Measurements from ENCODE around the gene NUDT16L1. TPM values are rescaled to one million over a fixed set of nuclear protein-coding genes. Genes with fewer than 3 reads are reported as not detected.

Gene NUDT16L1
- total RNA-seq, 1 donor from 2014 or later: 24.1 TPM

DNA sequence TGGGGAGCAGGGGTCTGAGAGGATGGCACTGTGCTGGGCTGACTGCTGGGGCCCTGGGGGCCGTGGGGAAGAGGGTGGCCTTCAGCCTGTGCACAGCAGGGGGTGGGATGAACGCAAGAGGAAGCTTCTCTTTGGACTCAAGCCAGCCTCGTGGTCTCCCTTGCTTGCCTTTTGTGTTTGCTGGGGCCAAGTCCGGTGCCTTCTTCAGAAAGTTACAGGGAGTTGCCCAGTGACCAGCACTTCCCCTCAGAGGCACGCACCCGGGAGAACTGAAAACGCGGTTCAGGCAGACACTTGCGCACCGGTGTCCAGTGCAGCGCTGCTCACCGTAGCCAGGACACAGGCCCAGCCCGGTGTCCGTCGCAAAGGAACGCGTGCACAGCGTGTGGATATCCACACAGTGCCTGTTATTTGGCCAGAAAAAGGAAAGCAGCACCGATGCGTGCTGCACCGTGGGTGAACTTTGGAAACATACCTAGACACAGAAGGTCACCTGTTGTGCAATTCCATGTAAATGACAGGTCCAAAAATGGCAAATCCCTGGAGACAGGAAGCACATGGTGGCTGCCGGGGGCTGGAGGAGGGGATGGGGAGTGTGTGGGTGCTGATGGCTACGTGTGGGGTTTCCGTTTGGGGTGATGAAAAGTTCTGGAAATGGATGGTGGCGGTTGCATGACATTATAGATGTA is 29.4 kb upstream of the NUDT16L1 start:
- DNase-seq (ENCODE audit: low read depth in 2 of 2): peak in 1 of 2 donors; percentile 52

DNA sequence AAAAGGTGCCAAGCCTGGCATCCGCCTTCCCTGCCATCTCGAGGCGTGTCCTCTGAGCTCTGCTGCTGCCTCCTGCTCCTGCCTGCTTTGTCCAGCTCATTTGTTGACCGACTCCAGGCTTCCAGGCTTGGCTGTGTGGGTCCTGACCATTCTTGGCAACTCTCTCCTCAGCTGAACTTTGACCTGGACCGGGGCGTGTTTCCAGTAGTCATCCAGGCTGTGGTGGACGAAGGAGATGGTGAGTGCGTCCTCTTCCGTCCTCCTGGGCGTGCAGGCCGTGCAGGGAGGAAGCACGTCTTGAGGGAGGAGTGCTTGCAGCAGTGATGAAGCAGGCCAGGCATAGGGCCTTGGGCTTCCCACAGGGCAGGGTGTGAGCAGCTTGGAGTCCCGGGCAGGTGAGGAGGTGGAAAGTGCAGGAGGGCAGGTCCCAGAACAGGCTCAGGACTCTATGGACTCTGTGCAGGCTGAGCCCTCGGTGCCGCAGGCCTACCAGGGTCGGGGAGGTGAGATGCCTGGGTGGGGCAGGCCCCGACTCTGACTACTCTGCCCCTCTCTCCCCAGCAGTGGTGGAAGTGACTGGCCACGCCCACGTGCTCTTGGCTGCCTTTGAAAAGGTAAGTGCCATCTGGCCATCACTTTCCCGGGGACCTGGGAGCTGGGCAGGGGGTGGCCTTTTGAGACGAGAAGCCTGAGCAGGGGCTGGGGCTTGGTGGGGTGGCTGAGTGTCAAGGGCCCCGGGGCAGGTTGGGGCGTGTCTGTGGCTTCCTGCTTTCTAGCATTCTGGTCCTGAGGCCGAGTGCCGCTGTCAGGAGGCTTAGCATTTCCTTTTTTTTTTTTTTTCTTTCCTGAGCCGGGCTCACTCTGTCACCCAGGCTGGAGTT is 28.6 kb upstream of the NUDT16L1 start:
- peak in 1 of 2 donors; percentile 26 for DNase-seq (ENCODE audit: low read depth in 2 of 2)

DNA sequence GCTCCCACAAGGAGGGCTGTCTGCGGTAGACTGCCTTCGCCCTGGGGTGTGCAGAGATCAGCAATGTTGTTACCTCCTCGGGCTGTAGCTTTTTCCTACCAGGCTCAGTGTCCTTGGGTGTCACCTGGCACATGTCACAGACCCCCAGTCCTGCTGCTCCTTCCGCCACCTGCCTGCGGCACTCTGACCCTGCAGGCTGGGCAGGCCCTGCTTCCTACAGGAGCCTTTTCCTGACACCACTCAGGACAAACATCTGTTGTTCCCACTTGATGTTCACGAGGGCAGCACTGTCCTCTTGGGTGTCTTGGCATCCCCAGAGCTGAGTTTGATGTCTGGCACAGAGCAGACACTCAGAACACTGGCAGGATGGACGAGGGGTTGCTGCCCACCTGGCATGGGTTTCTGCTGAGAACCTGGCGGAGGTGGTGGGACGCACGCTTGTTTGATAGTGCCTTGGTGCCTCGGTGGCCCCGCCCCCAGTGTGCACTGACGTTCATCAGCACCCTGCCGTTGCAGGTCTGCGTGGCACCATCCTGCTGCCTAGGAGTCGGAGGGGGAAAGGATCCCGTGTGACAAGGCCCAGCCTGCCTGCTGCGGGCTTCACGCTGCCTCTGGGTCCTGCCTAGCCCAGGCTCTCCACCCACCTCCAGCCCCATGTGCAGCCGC is 26.7 kb upstream of the NUDT16L1 start:
- DNase-seq (ENCODE audit: low read depth in 2 of 2): no peak

DNA sequence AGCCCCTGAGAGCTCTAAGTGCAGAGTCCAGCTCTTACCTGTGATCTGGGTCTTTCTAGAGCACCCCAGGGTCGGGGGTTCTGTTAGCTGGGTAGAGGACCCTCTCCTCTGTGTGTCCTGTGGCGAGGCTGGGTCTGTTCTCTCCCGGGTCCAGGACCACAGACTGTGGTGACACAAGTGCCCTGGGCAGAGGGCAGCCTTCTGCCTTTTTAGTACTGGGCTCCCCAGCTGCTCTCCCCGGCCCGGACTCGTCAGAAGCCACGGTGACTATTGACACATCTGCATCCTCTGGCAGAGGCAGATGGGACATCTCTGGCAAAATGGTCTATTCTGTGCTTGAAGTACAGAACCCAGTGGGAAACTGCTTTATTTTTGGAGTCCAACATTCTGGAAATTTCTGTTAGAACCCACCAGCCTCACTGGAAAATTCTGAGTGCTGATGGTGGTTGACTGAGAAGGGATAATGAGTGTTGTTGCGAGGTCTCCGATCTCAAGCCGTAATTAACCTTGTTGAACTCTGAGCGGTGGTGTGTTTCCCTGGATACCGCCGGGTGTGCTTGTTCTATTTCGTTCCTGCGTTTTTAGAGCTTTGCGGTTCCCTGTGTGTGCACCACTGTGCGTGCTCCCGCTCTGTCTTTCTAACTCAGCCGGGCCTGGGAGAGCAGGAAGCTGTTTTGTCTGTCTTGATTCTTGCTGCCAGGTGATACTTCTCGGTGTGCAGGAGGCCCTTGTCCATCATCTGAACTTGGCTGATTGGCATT is 26.0 kb upstream of the NUDT16L1 start:
- no peak for DNase-seq (ENCODE audit: low read depth in 2 of 2)

DNA sequence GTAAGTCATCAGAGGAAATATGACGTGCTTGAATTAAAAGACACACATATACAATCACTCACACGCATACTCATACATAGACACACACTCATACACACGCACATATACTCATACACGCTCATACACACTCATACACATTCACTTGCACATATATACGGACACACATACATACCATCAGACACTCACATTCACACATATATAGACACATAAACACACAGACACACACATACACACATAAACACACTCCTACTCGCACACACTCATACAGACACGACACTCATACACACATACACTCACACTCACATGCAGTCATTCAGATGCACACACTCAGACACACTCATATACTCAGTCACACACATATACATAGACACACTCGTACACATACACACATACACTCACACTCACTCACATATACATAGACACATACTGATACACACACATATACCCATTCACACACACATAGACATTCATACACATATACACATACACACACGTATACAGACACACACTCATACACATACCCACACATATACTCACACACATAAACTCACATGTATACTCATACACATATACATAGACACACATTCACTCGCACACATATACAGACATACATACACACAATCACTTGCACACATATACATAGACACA is 24.9 kb upstream of the NUDT16L1 start:
- no peak for DNase-seq (ENCODE audit: low read depth in 2 of 2)

DNA sequence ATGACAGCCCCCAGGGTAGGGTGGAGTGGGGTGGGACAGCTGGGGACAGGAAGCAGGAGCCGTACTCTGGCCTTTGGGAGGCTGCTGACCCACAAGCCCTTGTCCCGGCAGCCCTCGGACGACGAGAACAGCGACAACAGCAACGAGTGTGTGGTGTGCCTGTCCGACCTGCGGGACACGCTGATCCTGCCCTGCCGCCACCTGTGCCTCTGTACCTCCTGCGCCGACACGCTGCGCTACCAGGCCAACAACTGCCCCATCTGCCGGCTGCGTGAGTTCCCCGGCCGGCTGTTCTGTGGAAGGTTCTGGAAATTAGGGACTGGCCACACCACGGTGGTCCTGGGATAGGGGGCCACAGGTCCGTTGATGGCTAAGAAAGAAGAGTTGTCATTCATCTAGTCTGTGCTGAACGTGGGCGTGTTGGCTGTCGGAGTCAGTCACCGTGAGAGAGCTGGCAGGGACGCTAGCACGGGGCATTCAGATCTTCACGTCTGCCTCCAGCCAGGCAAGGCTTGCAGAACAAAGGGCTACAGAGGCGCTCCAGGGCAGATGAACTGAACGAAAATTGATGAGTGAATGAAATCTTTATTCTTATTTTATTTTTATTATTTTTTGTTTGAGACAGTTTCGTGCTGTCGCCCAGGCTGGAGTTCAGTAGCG is 19.8 kb upstream of the NUDT16L1 start:
- no peak for DNase-seq (ENCODE audit: low read depth in 2 of 2)

DNA sequence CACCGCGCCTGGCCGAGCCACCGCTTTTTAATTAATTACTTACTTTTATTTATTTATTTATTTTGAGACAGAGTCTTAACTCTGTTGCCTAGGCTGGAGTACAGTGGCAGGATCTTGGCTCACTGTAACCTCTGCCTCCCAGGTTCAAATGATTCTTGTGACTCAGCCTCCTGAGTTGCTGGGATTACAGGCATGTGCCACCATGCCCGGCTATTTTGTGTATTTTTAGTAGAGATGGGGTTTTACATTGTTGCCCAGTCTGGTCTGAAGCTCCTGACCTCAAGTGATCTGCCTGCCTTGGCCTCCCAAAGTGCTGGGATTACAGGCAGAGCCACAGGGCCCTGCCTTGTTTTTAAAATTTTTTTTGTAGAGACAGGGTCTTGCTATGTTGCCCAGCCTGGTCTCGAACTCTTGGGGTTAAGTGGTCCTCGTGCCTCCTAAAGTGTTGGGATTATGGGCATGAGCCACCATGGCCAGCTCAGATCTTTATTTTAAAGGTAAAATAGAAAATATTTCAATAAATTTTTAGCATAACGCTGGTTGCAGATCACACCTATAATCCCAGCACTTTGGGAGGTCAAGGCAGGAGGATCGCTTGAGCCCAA is 18.3 kb upstream of the NUDT16L1 start:
- DNase-seq (ENCODE audit: low read depth in 2 of 2): no peak

DNA sequence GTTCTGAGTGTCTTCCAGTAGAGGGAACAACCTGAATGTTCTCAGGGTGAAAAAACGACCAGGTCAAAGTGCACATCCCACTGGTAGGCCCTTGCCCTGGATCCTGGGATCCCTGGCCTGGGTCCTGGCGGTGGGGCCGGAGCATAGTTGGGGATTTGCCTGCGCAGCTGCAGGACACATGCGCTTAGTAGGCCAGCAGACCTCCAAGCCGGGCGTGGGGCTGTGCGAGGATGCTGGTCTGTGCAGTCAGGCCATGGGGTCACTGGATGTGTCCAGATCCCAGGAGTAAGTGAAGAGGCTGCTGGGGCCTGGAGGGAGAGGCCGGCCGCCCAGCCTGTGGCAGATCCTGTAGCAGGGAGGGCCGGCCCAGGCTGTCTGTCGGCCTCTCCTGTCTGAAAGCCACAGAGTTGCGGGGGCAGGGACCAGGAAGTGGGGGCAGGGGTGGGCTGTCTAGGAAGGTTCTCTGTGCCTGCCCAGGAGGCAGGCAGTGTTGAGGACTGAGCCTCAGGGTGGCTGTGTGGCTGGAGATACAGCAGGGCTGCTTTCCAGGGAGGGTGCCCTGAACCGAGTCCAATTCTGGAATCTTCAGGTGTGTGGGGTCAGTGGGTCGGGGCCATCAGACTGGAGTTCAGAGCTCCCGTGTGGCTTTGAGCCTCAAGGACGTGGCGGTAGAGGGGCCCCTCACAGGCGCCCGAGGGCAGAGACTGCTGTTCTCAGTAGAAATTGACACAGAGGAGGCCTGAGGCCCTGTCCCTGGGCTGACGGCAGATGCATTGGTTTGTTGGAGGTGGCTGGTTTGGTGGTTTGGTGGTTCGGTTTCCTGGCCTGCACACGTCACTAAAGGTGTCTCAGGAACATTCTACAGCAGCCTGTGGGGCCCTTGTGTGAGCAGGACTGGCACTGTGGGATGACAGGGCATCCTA is 17.2 kb upstream of the NUDT16L1 start:
- DNase-seq (ENCODE audit: low read depth in 2 of 2): no peak

DNA sequence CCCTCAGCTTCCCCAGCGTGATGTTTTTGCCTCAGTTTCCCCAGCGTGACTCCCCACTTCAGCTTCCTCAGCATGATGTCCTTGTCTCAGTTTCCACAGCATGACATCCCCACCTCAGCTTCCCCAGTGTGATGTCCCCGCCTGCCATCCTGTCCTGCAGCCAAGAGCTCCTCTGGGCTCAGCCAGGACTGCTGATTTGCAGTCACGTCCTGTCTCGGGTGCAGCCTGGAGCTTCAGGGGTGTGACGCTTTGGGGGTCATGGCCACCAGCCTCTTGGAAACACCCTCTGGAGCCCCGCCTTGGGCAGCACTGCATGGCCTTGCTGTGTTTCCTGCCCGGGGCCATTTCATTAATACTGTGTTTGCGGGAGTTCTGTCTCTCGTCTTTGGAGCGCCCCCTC is 16.5 kb upstream of the NUDT16L1 start:
- no peak for DNase-seq (ENCODE audit: low read depth in 2 of 2)

DNA sequence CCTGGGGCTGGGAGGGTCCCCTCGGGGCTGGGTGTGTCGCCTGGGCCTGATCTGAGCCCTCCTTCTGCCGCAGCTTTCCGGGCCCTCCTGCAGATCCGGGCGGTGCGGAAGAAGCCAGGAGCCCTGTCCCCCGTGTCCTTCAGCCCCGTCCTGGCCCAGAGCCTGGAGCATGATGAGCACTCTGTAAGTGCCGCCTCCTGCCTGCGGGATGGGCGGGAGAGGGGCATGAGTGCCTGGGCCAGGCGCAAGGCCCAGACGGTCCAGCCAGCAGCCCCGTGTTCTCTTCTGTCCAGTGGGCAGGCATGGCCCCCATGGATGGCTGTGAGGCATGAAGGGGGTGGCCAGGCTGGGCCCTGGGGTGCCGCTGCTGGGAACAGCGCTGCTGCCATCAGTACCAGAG is 16.0 kb upstream of the NUDT16L1 start:
- no peak for DNase-seq (ENCODE audit: low read depth in 2 of 2)

DNA sequence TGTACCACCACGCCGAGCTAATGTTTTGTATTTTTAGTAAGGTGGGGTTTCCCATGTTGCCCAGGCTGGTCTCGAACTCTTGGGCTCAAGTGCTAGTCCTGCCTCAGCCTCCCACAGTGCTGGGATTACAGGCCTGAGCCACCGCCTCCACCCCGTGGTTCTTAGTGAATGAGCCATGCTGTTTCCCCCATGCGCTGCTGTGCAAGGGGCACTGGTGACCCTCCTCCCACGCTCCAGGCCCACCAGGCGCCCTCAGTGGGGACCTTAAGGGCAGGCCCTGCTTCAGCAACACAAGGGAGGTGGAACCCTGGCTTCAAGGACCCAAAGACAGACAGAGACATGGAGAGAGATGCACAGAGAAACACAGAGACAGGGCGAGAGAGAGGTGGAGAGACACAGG is 15.4 kb upstream of the NUDT16L1 start:
- no peak for DNase-seq (ENCODE audit: low read depth in 2 of 2)

DNA sequence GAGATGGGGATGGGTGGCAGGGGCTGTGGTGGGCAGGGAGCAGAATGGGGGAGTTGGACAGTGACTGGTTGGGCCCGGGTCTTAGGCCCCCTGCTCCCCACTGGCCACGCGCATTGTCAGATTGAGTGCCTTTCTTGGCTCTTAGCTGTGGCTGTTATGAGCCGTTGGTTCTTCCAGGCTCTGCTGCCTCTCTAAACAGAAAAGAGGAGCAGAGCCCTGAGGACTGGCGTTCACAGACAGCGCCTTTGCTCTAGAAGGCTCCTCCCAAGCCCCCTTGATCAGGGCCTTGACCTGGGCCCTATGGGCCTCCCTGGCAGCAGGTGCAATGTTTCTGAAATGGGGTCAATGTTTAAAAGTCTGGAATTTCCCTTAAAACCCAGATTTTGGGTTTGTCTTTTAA is 14.8 kb upstream of the NUDT16L1 start:
- DNase-seq (ENCODE audit: low read depth in 2 of 2): no peak

DNA sequence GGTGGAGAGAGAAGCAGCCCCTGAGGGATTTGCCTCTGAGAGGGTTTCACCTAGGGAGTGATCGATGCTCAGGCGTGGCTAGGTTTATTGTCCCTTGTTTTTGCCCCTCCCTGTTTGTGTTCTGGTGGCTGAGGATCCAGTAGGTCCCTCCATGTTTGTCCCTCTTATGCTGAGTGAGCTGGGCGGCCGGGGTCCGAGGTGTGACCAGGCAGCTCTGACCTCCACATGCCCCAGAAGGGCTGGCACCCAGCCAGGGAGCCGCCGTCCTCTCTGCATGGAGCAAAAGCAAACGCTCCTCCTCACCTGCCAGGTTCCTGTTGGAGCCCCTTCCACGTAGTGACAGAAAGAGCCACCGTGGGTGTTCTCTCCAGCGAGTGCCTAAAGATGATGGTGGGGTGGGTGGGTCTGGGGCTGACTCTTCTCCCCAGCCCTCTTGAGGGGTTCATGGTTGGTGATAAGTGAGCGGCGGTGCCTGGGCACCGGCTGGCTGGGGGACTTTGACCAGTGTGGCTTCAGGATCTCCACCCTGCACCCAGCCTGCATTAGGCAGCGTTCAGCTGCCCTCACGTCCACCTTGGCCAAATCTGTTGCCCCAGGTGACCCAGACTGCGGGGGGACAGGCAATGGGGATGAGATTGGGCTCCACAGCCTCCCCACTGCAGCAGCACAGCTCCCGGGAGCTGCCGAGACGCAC is 14.1 kb upstream of the NUDT16L1 start:
- DNase-seq (ENCODE audit: low read depth in 2 of 2): no peak

DNA sequence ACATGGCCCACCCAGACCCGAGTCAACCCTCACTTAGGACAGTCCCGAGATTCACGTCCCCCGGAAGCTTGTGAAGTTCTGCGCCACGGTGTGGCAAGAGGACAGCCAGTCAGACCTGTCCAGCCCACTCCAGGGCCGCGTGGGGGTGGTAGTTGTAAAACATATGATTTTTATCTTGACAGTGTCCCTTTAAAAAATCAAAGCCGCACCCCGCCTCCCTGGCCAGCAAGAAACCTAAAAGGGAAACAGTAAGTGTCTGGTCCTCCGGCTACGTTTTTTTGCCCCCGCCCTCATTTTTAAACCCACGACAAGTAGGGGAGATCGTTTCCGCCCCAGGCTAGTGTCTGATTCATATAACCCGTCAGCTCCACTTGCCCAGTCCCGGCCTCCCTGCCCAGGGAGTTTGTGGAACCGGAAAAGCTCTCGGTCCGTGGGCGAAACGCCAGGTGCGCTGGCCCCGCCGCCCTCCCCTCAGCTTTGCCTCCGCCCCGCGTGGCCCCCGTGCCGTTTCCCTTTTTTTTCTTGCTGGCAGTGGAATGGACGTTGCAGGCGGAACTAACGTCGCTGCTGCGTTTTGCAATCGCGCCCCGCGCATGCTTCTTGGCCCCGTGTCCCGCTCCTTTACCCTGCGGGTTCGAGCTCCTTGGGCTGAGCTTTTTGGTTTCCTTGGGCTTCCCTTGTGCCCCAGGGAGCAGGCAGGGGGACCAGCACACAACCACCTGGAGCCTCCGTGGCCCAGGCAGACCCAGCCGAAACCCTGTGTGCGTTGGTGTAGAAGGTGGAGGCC is 13.3 kb upstream of the NUDT16L1 start:
- DNase-seq (ENCODE audit: low read depth in 2 of 2): peak; percentile 54 to 80

DNA sequence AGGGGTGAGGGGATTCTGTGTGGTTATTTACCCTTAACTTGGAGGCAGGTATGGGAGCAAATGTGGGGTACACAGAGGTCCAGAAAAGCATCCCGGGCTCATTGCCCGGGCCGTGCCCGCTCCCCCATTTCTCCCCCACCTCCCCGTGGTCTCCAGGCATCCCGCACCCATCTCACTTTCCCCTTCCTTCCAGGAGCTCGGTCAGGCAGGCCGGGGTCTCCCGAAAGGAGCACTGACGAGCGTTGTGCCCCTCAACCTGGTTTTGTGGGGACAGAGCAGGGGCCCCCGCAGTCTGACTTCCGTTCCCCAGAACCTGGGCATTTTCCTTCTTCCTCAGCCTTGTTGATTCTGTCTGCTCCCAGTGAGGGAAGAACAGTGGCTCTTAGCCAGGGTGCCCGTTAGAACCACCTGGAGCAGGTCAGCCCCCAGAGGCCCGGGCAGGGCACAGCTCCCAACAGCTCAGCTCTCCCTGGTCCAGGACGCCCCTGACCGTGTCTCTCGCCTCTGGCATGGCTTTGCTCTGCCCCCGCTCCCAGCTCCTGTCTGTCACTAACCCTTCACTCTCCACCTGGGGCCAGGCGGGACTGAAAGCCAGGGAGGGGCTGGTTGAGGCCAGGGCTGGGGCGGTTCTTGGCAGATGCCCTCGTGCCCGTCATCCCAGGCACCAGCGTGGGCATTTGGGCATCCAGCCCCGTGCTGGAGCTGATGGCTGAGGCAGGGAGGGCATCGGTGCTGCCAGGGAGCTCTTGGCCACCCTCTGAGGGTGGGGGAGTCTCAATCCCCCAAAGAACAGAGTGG is 12.5 kb upstream of the NUDT16L1 start:
- no peak for DNase-seq (ENCODE audit: low read depth in 2 of 2)

DNA sequence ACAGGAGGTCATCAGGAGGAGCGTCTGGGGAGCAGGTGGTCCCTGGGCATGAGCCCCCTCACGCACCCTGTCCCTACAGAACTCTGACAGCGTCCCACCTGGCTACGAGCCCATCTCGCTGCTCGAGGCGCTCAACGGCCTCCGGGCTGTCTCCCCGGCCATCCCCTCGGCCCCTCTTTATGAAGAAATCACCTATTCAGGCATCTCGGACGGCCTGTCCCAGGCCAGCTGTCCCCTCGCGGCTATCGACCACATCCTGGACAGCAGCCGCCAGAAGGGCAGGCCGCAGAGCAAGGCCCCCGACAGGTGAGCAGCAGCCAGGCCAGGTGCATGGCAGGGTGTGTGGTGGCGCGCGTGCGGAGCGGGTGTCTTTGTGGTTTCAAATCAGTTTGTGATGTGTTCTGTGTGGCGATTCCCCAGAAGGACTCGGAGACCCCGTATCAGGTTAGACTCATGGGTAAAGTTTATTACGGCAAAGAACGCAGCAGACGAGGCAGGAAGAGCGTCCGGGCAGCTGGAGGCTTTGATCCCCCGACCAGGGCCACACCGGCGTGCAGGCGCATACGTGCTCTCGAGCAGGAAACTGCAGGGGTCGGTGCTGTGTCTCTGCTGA is 11.8 kb upstream of the NUDT16L1 start:
- DNase-seq (ENCODE audit: low read depth in 2 of 2): no peak

Data from dermis microvascular lymphatic vessel endothelial cell (primary cell).